Ishikawa (cell line): ENCODE data around the gene EML1.

Experiments used
- CEBPB ChIP-seq: IDR thresholded peaks from 2 replicates; pipeline ENCODE4 v1.6.1; 2012
- CREB1 ChIP-seq: IDR thresholded peaks from 2 replicates; pipeline ENCODE4 v1.6.1; 2012; ENCODE audit warnings: low read depth
- EGR1 ChIP-seq: IDR thresholded peaks from 2 replicates; pipeline ENCODE4 v1.6.1; 2012
- EP300 ChIP-seq: IDR thresholded peaks from 2 replicates; pipeline ENCODE4 v1.6.1; 2012; ENCODE audit warnings: borderline replicate concordance
- FOXM1 ChIP-seq: IDR thresholded peaks from 2 replicates; pipeline ENCODE4 v1.6.1; 2012; ENCODE audit warnings: low read depth, borderline replicate concordance
- MAX ChIP-seq: IDR thresholded peaks from 2 replicates; pipeline ENCODE4 v1.6.1; 2012
- NFIC ChIP-seq: IDR thresholded peaks from 2 replicates; pipeline ENCODE4 v1.6.1; 2012
- RAD21 ChIP-seq: IDR thresholded peaks from 2 replicates; pipeline ENCODE4 v1.6.1; 2012; ENCODE audit warnings: low read depth
- REST ChIP-seq: IDR thresholded peaks from 2 replicates; pipeline ENCODE4 v1.6.1; 2012; ENCODE audit warnings: low read depth, mild to moderate bottlenecking
- TAF1 ChIP-seq: IDR thresholded peaks from 2 replicates; pipeline ENCODE4 v1.6.1; 2012; ENCODE audit warnings: low read depth, mild to moderate bottlenecking
- TCF12 ChIP-seq: IDR thresholded peaks from 2 replicates; pipeline ENCODE4 v1.6.1; 2012; ENCODE audit warnings: low read depth
- TEAD4 ChIP-seq: IDR thresholded peaks from 2 replicates; pipeline ENCODE4 v1.6.1; 2012
- YY1 ChIP-seq: IDR thresholded peaks from 2 replicates; pipeline ENCODE4 v1.6.1; 2012; ENCODE audit warnings: low read depth
- ZBTB7A ChIP-seq: IDR thresholded peaks from 2 replicates; pipeline ENCODE4 v1.6.1; 2012; ENCODE audit warnings: low read depth
- TF ChIP-seq, protein P1 (sequence below): IDR thresholded peaks from 2 replicates; pipeline ENCODE4 v1.6.1; 2012

EML1 gene

DNA sequence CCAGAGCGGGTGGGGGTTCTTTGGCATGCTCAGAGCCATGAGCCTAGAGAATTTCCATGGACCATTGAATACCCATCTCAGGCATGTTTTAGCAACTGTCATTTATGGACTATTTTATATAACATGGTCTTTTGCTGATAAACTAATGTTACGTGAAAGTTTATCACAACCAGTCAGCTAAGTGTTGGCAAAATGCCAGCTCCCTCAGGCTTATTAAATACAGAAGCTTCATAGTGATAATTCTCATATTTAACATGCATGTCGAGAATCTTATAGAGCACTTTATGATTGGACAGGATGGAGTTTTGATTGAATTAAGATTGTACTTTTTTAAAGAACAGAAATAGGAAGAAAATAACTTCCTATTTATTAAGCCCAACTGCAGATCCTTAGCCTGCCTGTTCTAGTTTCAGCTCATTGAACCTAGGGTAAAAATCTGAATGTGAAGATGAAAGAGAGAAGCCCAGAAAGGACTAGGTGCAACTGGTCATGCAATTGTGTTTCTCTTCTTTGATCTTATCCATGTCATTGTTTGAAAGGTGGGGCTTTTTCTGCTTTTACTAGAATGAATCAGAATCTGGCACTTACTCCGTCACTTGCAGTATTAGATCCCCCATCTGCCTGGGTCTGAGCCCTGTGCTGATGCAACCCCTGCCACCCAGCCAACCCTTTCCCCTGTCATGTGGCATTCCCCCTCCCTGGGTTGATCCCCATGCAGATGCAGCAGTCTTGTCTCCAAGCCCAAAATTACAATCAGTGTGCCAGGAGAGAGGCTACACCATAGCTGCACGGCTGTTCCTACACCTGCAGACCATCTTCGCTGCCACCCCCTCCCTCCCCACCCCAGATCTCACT lies 137.4 kb downstream of the EML1 start:
- TF ChIP-seq MAX: no peak
- peak; percentile 56; the same call in 1 of the 2 replicates for TF ChIP-seq NFIC
- no peak for TF ChIP-seq TCF12
- TF ChIP-seq YY1: no peak

DNA sequence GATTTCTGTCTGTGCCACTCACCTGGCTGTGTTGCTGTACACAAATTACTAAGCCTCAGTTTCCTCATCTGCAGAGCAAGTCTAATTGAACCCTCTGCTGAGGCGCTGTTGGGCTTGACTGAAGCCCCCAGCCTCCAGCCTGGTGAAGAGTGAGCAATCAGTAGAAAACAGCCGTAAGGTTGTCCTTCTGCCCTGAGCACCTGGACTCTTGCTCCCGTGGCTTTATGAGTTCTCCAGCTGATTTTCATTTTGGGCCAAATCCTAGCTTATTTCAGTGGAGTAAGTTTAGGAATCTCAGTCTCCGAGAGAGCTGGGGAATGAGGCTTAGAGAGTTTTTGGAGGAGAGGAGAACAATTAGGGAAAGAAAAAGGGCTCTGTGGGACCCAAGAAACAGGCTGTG lies 138.1 kb downstream of the EML1 start:
- TF ChIP-seq ZBTB7A: no peak
- TF ChIP-seq EGR1: no peak
- TF ChIP-seq NFIC: no peak
- no peak for TF ChIP-seq TCF12
- TF ChIP-seq RAD21: no peak
- no peak for TF ChIP-seq CREB1
- TF ChIP-seq REST: no peak
- TF ChIP-seq YY1: no peak
- TF ChIP-seq TEAD4: no peak

GRCh38 chr14:99936056-99936455 lies 142.8 kb downstream of the EML1 start:
- TF ChIP-seq EGR1: no peak
- no peak for TF ChIP-seq TCF12
- TF ChIP-seq ZBTB7A: no peak
- TF ChIP-seq, protein P1, sequence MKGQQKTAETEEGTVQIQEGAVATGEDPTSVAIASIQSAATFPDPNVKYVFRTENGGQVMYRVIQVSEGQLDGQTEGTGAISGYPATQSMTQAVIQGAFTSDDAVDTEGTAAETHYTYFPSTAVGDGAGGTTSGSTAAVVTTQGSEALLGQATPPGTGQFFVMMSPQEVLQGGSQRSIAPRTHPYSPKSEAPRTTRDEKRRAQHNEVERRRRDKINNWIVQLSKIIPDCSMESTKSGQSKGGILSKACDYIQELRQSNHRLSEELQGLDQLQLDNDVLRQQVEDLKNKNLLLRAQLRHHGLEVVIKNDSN: no peak
- TF ChIP-seq TEAD4: no peak
- no peak for TF ChIP-seq FOXM1
- no peak for TF ChIP-seq RAD21
- no peak for TF ChIP-seq CREB1
- no peak for TF ChIP-seq NFIC
- TF ChIP-seq EP300: no peak
- no peak for TF ChIP-seq CEBPB
- TF ChIP-seq MAX: no peak
- no peak for TF ChIP-seq YY1
- no peak for TF ChIP-seq REST
- TF ChIP-seq TAF1: no peak

GRCh38 chr14:99936738-99937474 lies 143.7 kb downstream of the EML1 start:
- no peak for TF ChIP-seq EGR1
- TF ChIP-seq TEAD4: no peak
- no peak for TF ChIP-seq EP300
- TF ChIP-seq REST: no peak
- no peak for TF ChIP-seq TAF1
- no peak for TF ChIP-seq FOXM1
- no peak for TF ChIP-seq TCF12
- TF ChIP-seq NFIC: no peak
- TF ChIP-seq, protein P1: no peak
- no peak for TF ChIP-seq YY1
- no peak for TF ChIP-seq RAD21
